Measurements from ENCODE around the gene CCDC57. TPM values are rescaled to one million over a fixed set of nuclear protein-coding genes. Genes with fewer than 3 reads are reported as not detected.
A peak's percentile ranks its signal among the peaks of the same experiment; 100 is the strongest.

The CCDC57 gene
- total and polyA plus RNA-seq, 9 of the 15 experiments (the other 6 are each of a cell fraction or from before 2014, with no cell fraction given), result 0.83 to 36.2 (median 13.6) TPM

- H3K27me3 ChIP-seq (ENCODE audit: control insufficient read depth in 2 of 2, insufficient read depth in 2 of 2, low read length in 2 of 2), result no peaks in the 10 kb centered on the region
- H3K79me2 ChIP-seq (ENCODE audit: control insufficient read depth, insufficient read depth, low read length), result peaks cover 38% of the 10 kb centered on the region
- 4% methylated on average over 33 of the region's 33 CpGs for WGBS (ENCODE audit: insufficient coverage, low coverage, missing lambda C conversion rate)
- H3K27ac ChIP-seq (ENCODE audit: extremely low read depth, low read depth, low read length), result peak overlapping the region; percentile 73
- H3K4me2 ChIP-seq (ENCODE audit: insufficient read depth, low read length), result peak overlapping the region; percentile 83
- H3K9me1 ChIP-seq (ENCODE audit: control insufficient read depth, insufficient read depth, low read length), result no peaks in the 10 kb centered on the region
- CTCF ChIA-PET (ENCODE audit: low intra/inter-chr PET ratio), result interaction anchor here (0.6 to 1.1 kb wide), 2 partner anchors 83 to 967 kb away, joined by 3 read pairs; no protein-coding TSS in a partner anchor
- ATAC-seq (peak; percentile 82), DNase-seq (ENCODE audit: extremely low read depth in 1 of 4, low spot score in 3 of 4) (peak; percentile 67 to 94 (median 78)), FAIRE-seq (peak; percentile 100)
- intact Hi-C loops (cut with micrococcal nuclease) (loop anchor here (2.0 to 5.0 kb wide), 3 partner anchors 82 to 176 kb away; no protein-coding TSS in a partner anchor), in situ Hi-C loops (cut with MboI) (no loop called here)
- no TSS peak for BruUV-seq (replicated peaks)
- peaks cover 66 to 98% of the 10 kb centered on the region in 2 experiments for H3K4me1 ChIP-seq (replicated peaks in 1 of 2; ENCODE audit: control insufficient read depth in 2 of 2, insufficient read depth in 2 of 2, low read length in 2 of 2)
- H4K20me1 ChIP-seq (replicated peaks; ENCODE audit: control insufficient read depth, insufficient read depth, low read length), result 0 out of 2 replicates have a peak, but pooled peaks cover 2% of the 10 kb centered on the region
- H3K9ac ChIP-seq (ENCODE audit: insufficient read depth in 1 of 2, low read depth in 2 of 2, low read length in 2 of 2), result peak overlapping the region; percentile 58 to 90
- POLR2A ChIA-PET, result interaction anchor here (0.7 to 1.5 kb wide), 6 partner anchors 18 to 99 kb away, joined by 3 to 9 read pairs (median 4); no protein-coding TSS in a partner anchor
- no peaks in the 10 kb centered on the region for H3K9me3 ChIP-seq (replicated peaks; ENCODE audit: control insufficient read depth, insufficient read depth, low read depth, low read length)
- peaks cover 25% of the 10 kb centered on the region for H3K36me3 ChIP-seq (ENCODE audit: control insufficient read depth, insufficient read depth, low read length)
- H2AFZ ChIP-seq (ENCODE audit: low read depth, low read length), result peak overlapping the region; percentile 72
- peak overlapping the region; percentile 30 for H3K4me3 ChIP-seq
- TF ChIP-seq PHB (CRISPR knock-in tag; IDR thresholded peaks at IDR 0.05), result no peak
- TF ChIP-seq POLR2AphosphoS5 (IDR thresholded peaks at IDR 0.05; ENCODE audit: control insufficient read depth, insufficient read depth, low read depth, low read length), result 0 out of 2 replicates have a peak, but pooled peaks have one; percentile 40
- no peak for TF ChIP-seq LCOR (CRISPR knock-in tag; IDR thresholded peaks at IDR 0.05)
- TF ChIP-seq ZNF224 (CRISPR knock-in tag; IDR thresholded peaks at IDR 0.05), result no peak
- TF ChIP-seq ZNF699 (CRISPR knock-in tag; IDR thresholded peaks at IDR 0.05; ENCODE audit: insufficient replicate concordance), result no peak
- TF ChIP-seq ATF3 (IDR thresholded peaks at IDR 0.05), result no peak
- 0 out of 2 replicates have a peak, but pooled peaks have one; percentile 36 for TF ChIP-seq ATF3 (CRISPR knock-in tag; conservative IDR thresholded peaks at IDR 0.05)
- TF ChIP-seq MAFK (IDR thresholded peaks at IDR 0.05; ENCODE audit: low read length), result no peak
- TF ChIP-seq NR2F6 (CRISPR knock-in tag; IDR thresholded peaks at IDR 0.05), result no peak
- 0 out of 2 replicates have a peak, but pooled peaks have one; percentile 10 for TF ChIP-seq SOX6 (IDR thresholded peaks at IDR 0.05)
- no peak for TF ChIP-seq DMBX1 (CRISPR knock-in tag; IDR thresholded peaks at IDR 0.05; ENCODE audit: borderline replicate concordance)
- TF ChIP-seq ATF6 (CRISPR knock-in tag; IDR thresholded peaks at IDR 0.05), result no peak; the same call in 1 of the 2 replicates
- no peak for TF ChIP-seq ZNF764 (CRISPR knock-in tag; IDR thresholded peaks at IDR 0.05; ENCODE audit: low read depth)
- no peak for TF ChIP-seq BRD9 (IDR thresholded peaks at IDR 0.05; ENCODE audit: low read depth, partially characterized antibody)
- no peak for TF ChIP-seq E2F5 (CRISPR knock-in tag; IDR thresholded peaks at IDR 0.05)
- TF ChIP-seq FOXA1 (IDR thresholded peaks at IDR 0.05; ENCODE audit: borderline replicate concordance), result no peak
- TF ChIP-seq TEAD4 (IDR thresholded peaks at IDR 0.05; ENCODE audit: low read length), result no peak
- no peak for TF ChIP-seq TEAD4 (CRISPR knock-in tag; IDR thresholded peaks at IDR 0.05; ENCODE audit: borderline replicate concordance)
- TF ChIP-seq ZEB2 (IDR thresholded peaks at IDR 0.05), result no peak
Observed at GRCh38 chr17:82238472-82239201, 26.0 kb upstream of the CCDC57 start.
